Activated CD8-positive, alpha-beta memory T cell treated with anti-CD3 and anti-CD28 coated beads for 1 hour (primary cell): ENCODE data around the gene CELF6.
A peak's percentile ranks its signal among the peaks of the same experiment; 100 is the strongest.
"Not testable (repeated sequence)": the region's sequence is repeated elsewhere in the genome, so short reads cannot be mapped to it uniquely, and the experiment has no call there.

Experiments
- DNase-seq, 2 donors: peaks; one replicate each; pipeline ENCODE4 v3.0.0-alpha.2; 2020; ENCODE audit warnings: low read depth in 1 of 2; ENCODE audit errors: extremely low read depth in 1 of 2

Gene CELF6

DNA sequence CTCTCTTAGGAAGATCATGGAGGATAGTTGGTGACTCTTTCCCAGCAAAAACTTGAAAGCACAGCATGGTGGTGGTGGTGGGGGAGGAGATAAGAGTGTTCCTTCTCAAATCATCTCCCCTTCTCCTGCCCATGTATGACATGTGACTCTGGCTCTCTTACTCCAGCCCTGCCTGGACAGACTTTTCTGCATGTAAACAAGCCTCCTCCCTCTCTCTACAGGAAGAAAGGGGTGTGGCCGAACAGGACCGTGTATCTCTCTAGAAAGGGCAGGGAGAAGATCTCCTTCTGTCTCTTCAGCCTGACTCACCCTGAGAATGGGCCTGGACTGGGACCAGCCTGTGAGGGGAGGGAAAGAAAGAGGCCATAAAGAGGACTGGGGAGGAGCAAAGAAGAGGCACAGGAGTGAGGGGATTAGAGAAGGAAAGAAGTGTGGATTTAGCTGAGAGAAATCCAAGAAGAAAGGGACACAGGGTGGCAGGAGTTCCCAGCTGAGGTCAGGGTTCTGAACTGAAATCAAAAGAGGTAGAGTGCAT, 1.5 kb downstream of the CELF6 start:
- DNase-seq: no peak

DNA sequence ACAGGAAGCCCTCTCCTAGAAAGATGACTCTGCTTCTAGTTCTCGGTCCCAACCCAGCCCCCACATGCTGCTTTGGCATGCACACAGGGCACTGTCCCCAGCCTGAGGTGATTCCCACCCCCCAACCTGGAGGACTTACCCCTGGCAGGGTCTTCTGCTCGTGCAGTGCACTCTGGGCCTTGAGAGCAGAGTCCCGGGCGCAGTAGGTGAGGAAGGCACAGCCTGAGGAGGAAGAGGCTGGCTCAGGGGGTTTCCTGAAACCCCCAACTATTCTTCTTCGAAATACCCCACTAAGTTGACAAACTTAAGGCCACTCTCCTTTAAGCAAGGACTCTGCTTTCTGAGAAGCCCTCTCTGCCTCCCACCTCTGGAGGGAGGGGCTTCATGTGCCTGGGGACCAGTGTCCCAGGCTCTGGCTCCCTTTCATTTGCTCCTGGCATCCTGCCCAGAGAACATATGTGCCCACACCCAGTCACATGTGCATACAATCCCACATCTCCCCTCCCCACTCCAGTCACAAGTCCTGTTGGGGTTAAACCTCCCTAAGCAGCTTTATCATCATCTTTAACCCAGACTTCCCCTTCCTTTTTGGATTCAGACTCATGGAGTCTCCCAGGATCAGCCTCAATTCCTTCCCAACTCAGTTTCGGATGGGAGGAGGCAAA, 4.1 kb downstream of the CELF6 start:
- DNase-seq: no peak

- no peak for DNase-seq
These were observed 6.1 kb downstream of the CELF6 start for GRCh38 chr15:72313881-72314280.

DNA sequence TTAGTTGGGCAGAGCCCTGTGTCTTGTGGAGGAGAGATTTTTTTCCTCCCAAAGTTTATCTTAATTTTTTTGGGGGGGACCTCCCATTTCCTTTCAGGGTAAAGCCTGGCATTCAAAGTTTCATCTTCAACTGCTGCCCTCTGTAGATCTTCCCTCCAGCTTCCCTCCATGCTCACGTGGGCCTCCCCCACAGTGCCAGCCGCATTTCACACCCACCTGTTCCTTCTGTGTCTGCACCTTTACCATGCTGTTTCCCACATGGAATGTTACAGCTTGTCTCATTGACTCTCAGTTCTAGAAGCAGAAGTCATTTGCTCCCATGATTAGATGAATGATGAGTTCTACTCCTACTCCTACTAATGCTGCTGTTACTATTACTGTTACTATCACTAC, 6.5 kb downstream of the CELF6 start:
- DNase-seq: no peak

DNA sequence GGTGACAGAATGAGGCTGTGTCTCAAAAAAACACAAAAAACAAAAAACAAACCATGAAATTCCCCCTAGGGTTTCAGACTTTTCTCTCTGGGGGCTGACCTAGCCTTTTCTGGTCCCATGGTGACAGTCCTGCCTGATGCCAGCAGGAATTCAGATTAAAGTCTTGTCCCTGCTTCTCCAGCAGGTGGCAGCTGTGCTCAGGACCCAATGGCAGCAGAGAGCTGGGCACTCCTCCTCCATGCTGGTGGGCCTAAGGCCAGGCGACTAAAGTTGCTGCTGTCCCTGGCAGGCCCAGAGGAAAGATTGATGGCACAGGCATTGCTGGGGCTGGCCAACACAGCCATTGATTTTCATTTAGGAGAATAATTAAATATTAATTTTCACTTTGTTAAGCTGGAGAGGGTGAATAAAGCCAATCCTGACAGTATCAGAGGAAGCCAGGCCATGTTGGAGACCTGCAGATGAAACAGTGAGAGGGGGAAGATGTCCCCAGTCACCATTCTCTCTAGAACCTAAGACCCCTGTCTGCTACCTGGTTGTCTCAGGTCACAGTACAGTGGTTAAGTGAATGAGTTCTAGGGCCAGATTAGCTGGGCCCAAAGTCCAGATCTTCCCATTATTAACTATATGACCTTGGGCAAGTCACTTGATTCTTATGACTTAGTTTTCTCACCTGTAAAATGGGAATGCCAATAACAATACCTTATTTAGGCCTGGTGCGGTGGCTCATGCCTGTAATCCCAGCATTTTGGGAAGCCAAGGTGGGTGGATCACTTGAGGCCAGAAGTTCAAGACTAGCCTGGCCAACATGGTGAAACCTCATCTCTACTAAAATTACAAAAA, 7.1 kb downstream of the CELF6 start:
- peak; percentile 26 to 30 for DNase-seq

- no peak for DNase-seq
These were observed 12.9 kb downstream of the CELF6 start for GRCh38 chr15:72307026-72307425.

DNA sequence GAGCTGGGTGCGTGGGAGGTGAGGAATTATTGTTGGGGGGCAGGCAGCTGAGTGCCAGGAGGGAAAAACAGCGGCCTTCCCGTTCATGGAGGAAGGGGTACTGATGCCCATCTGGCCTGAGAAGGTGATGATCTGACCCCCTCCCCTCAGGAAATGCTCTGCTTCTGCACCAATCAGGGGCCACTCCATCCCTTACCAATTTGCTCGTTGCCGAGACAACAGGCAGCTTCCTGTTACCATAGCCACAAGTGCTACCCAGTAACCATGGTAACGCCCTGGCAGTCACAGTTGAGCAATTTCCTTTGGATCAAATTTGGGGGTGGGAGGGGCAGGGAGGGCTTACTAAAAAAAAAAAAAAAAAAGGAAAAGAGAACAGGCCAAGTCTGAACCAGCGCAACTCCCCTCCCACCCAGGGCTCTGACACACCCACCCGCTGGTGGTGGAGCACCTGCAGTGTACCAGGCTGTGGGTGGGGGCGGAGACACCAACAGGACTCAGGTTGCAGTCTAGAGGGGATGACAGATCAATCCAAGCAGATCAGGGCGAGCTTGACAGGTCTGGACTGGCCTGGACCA, 13.7 kb downstream of the CELF6 start:
- peak; percentile 17 for DNase-seq

DNA sequence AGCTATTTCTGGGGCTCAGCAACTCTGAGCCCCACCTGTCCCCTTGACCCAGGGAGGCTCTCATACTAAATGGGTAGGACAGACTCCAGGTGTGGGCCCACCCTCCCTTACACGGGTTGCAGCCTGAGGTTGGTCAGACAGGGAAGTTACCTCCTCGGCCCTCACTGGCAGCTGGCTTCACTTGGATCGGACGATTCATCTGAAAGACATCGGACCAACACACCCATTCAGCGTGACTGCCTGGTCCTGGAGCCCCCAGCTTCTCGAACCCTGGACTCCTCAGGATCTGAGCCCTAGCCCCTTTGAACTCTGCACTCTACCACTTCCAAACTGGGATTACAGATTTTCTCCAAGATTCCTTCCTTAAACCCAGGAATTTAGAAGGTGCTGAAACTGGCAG, 15.4 kb downstream of the CELF6 start:
- DNase-seq: no peak

DNA sequence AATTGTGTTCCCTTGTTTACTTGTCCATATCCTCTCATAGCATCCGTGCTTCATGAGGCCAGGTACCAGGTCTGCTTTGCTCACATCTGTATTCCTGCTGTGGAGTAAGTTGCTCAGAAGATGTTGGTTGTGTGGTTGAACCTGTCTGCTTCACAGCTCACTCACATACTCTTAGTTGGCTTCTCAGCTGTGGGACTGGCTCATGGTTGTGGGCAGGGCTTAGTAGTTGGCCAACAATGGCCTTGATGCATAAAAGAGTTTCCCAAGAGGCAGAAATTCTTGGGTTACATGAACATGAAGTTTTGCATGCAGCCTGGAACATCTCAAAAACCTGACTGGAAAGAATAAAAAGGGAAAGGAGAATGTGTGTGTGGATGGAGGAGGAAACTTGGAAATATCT, 17.0 kb downstream of the CELF6 start:
- no peak for DNase-seq

DNA sequence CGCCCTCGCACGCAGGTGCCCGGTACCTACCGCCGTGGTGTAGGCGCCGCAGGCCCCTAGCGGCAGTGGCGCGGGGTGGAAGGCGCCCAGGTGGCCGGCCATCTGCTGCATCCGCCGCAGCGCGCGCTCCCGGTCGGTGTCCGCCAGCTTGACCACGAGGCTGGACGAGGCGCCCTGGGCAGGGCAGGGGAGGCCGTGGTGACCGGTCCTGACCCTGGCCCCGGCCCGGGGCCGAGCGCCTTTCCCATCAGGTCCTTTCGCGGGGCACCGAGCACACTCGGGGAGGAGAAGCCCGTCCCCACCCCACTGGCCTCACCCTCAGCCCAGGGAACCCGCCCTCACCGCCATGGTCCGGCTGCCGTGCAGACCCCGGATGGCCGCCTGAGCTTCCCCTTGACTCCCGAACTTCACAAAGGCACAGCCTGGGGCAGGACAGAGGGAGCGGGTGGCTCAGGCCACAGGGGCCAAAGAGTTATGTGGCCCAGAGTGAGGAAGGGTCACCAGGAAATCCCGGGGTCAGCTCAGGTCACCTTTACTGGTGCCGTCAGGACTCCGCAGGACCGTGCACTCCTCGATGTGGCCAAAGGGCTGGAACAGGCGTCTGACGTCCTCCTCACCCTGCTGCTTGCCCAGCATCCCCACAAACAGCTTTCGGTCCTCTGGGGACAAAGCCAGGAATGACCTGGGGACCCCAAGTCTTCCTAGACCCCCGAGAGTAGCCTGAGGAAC, 30.2 kb downstream of the CELF6 start:
- DNase-seq: no peak

DNA sequence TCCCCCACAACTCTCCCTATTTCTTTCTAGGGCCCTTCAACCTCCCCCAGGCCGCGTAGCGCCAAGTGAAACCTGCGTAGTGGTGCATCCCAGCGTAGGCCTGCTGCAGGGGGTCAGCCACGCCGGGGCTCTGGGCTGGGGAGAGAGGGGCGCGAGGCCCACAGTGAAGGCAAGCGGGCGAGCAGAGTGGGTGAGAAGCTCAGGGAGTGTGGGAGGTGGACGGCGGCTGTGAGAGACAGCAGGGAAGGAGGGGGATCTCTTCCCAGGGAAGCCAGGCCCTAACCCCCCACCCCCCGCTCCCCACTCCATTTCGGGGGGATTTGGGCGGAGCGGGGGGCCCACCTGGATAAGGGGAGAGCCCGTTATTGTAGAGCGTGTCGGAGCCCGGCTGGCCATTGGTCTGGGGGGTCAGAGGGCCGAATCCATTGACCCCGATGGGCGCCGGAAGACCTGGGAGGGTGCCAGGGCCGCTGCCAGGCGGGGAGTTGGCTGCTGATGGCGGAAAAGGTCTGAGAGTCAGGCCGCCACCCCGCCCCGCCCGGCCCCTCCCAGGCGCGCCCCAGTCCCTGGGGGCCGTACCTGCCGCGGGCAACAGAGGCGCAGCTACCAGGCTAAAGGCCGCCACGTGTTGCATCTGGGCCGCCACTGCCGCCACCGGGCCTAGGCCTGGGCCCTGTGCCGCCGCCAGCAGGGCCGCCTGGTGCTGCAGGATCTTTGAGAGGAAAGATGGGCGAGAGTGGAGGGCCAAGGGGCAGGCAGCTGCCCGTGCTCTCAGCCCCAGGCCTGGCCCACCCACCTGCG, 31.0 kb downstream of the CELF6 start:
- DNase-seq: no peak

DNA sequence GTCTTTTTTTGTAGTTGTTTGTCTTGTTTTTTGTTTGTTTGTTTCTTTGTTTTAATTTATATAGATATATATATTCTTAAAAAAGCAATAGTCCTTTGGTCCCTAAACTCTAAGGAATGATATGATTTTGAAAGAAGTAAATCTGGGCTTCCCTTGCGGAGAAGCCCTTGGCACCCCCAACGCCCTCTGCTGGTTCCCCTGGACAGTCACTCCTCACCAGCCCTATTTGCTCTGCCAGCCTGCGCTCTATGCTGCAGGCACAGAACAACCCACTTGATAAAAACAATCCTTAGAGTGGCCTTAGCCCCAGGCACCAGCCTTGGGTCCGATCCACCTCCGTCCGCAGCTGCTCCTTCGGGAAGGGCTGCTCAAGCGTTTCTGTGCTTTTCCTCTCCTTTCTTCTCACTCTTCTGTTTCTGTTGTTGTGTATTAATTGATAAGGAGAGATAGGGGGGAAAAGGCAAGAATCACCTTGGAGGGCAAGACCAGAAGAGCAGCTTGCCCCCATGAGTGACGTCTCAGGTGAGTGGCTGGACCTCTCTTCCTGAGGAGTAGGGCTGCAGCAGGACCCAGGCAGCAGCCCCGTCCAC, 33.9 kb downstream of the CELF6 start:
- DNase-seq: peak in 1 of 2 donors; percentile 38

DNA sequence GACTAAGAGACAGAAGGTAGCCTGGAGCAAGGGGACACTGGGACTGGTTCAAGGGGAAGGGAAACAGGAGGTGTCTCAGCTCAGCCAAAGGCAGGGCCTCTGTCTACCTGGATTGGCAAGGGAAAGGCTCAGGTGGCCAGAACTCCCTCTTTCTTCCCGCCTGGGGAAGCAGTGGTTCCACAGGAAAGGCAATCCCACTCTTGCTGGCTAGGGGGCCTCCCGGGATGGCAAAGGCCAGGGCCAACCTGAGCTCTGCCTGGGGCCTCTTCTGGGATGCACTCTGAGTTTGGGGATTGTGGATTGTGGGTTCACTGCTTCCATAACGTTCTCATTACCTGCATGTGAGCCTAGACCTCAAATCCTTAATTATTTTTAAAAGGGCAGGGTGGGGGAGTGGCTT, 34.6 kb downstream of the CELF6 start:
- no peak for DNase-seq

DNA sequence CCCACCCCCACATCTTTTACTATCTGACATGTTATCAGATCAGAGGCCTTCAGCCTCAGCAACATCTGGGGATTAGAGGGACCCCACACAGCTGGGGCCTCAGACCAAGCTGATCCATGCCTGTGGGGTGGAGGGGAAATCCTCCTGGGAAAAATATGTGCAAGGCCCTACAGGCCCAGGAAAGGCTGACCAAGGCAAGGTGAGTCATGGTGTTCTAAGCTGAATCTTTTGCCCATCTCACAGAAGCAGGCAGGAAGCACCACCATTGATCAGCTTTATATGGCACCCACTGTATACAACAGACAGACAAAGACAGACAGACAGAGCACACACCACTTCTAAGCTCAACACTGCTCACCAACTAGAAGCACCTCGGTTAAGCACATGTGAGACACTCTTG, 35.2 kb downstream of the CELF6 start:
- DNase-seq: no peak

DNA sequence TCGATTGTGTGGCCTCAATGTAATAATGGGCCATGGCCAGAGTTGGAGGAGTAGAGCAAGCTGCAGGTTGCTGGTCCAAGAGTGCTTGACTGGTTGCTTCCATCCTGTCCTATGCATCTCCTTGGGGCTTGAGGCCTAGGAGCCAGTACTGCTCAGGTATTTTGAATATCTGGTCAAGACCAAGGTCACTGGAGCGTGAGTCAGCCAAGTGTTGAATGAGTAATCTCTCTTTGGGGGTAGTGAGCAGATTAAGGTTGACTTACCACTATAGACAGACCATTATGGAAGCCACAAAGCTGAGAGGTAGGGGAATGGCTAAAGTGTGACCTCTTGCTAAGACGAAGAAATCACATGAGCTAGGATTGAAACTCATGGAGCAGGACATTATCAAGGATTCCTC, 38.2 kb downstream of the CELF6 start:
- no peak for DNase-seq

GRCh38 chr15:72280751-72281150, 39.2 kb downstream of the CELF6 start:
- DNase-seq: no peak

GRCh38 chr15:72278737-72279136, 41.2 kb downstream of the CELF6 start:
- no peak for DNase-seq

GRCh38 chr15:72276326-72276700, 43.6 kb downstream of the CELF6 start:
- no peak for DNase-seq

DNA sequence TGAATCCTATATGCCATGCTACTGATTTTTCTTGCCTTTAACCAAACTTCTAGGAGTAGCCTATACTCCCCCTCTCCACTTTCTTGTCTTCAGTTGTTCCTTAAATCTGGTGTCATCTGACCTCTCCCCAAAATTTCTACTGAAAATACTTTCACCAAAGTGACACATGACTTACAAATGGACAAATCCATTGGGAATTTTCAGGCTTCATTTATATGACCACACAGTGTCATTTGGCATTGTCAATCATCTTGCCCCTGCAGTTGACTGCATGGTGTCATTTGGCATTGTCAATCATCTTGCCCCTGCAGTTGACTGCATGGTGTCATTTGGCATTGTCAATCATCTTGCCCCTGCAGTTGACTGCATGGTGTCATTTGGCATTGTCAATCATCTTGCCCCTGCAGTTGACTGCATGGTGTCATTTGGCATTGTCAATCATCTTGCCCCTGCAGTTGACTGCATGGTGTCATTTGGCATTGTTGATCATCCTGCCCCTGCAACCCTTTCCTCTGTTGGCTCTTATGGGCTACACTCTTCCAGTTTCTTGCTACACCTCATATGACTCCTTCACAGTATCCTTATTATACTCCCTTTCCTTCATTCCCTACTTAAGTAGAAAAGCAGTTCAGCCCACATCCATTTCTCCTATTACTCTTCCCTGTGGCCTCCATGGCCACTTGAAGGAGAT, 44.2 kb downstream of the CELF6 start:
- DNase-seq: not testable (repeated sequence)

- no peak for DNase-seq
These were observed 47.0 kb downstream of the CELF6 start for GRCh38 chr15:72272997-72273352.
